Endometrial microvascular endothelial cells (primary cell): Measurements from ENCODE around the gene ARHGAP15. TPM values are rescaled to one million over a fixed set of nuclear protein-coding genes. Genes with fewer than 3 reads are reported as not detected.
"Not testable (repeated sequence)": the region's sequence is repeated elsewhere in the genome, so short reads cannot be mapped to it uniquely, and the experiment has no call there.

ENCODE experiments used
- in situ Hi-C: cut with HindIII; loops from 2 replicates; pipeline ENCODE4 v1.10.0; 2017; ENCODE audit warnings: low sequenced_read_pairs, low pct_unique_long_range_greater_than_20kb; ENCODE audit errors: inconsistent ontology term
- total RNA-seq: library from RNA; depleted of rRNA; stranded (reverse); fragments of >200 nt; gene quantifications from one replicate; pipeline ENCODE4 v1.2.3, GENCODE V29; 2015; ENCODE audit errors: inconsistent ontology term

ARHGAP15 gene
- total RNA-seq, 1 donor from 2014 or later: not detected

DNA sequence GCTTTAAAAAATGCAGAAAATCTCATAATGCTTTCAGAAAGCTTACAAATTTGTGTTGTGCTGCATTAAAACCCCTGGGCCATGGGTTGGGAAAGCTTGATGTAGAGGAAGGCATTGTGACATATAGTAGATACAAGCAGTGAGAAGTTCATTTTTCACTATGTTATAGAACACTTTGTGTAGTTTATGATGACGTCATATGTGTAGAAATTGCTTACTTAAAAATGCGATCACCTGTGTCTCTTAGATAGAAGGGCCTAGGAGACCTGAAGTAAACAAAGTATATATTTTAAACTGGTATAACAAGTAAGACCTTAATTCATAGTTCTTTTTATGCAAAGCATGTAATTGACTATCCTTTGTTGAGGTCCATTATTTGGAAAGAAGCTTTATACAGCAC lies 393.5 kb downstream of the ARHGAP15 start:
- in situ Hi-C loops: no loop called here

GRCh38 chr2:143524119-143524553 lies 394.9 kb downstream of the ARHGAP15 start:
- in situ Hi-C loops: no loop called here

- in situ Hi-C loops: no loop called here
Observed at GRCh38 chr2:143524559-143525401, 395.6 kb downstream of the ARHGAP15 start.

GRCh38 chr2:143525402-143525860 lies 396.2 kb downstream of the ARHGAP15 start:
- in situ Hi-C loops: no loop called here

DNA sequence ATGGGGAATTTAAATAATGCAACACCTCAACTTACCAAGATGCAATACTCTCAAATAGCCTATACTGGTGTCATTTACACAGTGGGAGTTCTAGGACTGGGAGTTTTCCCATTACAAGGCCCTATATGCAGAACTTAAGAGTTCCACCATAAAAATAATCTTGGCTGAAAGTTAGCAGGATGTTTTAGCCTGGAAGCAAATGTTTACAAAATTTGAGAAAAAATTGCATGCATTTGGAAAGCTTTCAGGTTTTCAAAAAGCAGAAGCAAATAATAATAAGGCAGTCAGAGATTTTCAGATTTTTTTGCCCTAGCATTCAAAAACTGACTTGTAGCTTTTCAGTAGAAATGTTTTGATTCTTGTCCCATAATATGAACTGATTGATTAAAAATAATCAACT lies 397.3 kb downstream of the ARHGAP15 start:
- in situ Hi-C loops: no loop called here

DNA sequence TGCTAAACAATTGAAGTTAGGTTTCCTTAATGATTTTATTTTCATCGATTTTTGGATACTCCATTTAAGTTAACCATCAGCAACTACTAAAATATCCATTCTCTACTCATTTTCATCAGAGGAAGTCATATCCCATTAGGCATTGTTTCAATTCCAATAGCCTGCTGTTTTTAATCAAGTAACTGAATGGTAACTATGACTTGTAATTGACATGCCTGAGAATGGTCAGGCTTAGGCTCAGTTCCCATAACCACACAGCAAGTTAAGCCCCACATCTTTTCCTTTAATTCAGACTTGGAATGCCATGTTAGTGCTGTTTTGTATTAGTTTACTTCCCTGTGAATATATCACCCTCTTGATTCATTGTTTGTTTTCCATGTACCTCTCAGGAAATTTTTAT lies 398.8 kb downstream of the ARHGAP15 start:
- in situ Hi-C loops: no loop called here

- in situ Hi-C loops: no loop called here
Observed at GRCh38 chr2:143529118-143529720, 400.0 kb downstream of the ARHGAP15 start.

- in situ Hi-C loops: no loop called here
Observed at GRCh38 chr2:143530758-143531157, 401.5 kb downstream of the ARHGAP15 start.

DNA sequence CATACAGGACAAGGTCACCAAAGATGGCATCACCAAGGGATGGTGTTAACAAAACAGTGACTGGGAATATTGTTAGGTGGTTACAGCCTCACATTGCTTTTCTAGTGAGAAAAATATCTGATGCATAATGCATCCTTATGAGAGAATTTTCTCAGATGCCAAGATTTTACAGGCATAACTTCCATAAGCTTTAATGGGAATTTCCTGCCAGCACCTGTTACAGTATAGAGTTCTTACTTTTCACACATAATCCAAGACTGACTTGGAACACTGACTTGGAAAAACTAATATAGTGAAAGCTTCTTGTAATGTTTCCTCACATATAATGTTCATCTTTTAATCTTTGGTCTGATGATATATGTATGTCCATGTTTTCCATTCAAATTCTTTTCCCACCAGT lies 402.8 kb downstream of the ARHGAP15 start:
- in situ Hi-C loops: no loop called here

DNA sequence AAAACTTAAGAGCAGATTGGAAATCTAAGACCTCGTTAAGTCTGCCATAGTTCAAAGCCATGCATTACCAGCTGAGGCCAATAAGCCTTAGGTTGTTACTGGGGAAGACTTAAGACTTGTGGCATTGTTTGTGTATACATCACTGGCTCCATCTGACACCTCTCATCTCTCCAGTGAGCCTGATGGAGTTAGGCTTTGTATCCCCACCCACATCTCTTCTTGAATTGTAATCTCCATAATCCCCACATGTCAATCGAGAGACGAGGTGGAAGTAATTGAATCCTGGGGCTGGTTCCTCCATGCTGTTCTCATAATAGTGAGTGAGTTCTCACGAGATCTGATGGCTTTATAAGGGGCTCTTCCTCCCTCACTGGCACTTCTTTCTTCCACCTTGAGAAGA lies 404.6 kb downstream of the ARHGAP15 start:
- in situ Hi-C loops: no loop called here

DNA sequence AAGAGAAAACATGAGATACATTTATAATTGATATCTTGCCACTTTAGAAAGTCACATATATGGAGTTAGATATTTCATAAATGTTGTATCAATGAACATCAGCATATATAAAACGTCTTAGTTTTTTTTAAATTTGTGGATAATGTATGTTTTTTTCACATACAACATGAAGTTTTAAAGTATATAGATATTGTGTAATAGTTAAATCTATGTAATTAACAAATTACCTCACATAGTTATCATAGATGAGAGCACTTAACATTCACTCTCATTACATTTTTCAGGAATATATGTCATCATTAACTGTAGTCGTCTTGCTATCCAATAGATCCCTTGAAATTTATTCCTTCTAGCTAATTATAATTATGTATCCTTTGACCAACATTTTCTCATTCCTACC lies 406.6 kb downstream of the ARHGAP15 start:
- in situ Hi-C loops: no loop called here

DNA sequence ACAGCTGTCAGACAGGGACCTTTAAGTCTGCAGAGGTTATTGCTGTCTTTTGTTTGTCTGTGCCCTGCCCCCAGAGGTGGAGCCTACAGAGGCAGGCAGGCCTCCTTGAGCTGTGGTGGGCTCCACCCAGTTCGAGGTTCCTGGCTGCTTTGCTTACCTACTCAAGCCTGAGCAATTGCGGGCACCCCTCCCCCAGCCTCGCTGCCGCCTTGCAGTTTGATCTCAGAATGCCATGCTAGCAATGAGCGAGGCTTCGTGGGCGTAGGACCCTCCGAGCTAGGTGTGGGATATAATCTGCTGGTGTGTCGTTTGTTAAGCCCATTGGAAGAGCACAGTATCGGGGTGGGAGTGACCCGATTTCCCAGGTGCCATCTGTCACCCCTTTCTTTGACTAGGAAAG lies 412.7 kb downstream of the ARHGAP15 start:
- in situ Hi-C loops: not testable (repeated sequence)

GRCh38 chr2:143545059-143545948 lies 416.1 kb downstream of the ARHGAP15 start:
- in situ Hi-C loops: no loop called here

- in situ Hi-C loops: no loop called here
Observed at GRCh38 chr2:143545949-143546255, 416.7 kb downstream of the ARHGAP15 start.

DNA sequence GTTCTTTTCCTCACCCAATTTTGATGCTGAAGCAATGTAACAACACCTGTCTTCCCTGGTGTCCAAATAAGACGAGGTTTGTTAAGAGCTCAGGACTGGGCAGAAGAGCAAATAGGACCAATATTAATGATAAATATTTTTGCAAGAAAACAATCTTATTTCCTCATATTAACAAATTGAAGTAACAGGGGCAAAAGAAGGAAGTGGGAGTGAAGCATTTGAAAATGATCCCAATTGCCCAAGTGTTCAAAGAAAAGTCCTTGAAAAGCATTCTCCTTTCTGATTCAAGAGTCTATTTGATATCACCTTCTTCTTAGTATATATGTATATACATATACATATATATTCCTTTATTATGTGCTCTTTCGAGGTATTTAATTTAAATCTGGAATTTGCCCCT lies 418.8 kb downstream of the ARHGAP15 start:
- in situ Hi-C loops: no loop called here

- in situ Hi-C loops: no loop called here
Observed at GRCh38 chr2:143550500-143550899, 421.3 kb downstream of the ARHGAP15 start.

DNA sequence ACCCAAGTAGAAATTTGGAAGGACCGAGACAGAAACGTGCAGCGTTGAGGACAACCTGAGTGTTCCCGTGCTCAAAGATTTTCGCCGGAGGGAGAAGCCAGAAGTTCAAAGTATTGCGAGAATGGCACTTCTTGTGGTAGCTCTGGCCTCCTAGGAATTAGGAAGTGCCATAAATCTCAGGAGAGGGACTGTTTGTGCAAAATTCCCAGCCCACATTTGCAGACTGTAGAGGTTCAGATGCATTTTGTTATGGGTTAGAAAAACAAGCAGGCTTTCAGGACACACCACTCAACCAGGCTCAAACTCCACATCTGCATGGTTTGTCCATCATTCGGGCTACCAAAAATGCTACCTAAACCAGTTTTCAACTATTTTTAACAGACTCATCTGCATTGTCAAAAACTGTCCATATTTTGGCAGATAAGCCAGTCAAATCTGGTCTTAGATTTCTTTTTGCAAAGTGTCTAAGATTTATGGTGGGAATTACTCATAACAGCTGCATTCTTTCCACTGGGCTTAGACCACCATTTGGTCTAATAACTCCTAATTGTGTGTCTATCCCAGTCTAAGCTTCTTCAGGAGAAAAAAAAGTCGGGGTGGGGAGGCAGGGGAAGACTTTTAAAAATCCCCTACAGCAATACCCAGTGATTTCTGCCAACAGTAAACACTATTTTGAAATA lies 422.9 kb downstream of the ARHGAP15 start:
- in situ Hi-C loops: no loop called here

GRCh38 chr2:143553261-143553660 lies 424.0 kb downstream of the ARHGAP15 start:
- in situ Hi-C loops: no loop called here

- in situ Hi-C loops: no loop called here
Observed at GRCh38 chr2:143558665-143559064, 429.4 kb downstream of the ARHGAP15 start.
